GM19099 (cell line): ENCODE measurements around the gene RAB31.

Experiments
- POLR2A ChIP-seq: IDR thresholded peaks from 3 replicates; pipeline ENCODE4 v1.6.1; 2011; ENCODE audit warnings: low read depth; ENCODE audit not compliant: insufficient read length; ENCODE audit errors: extremely low read depth

RAB31 gene

GRCh38 chr18:9834551-9834950, 126.5 kb downstream of the RAB31 start:
- no peak for TF ChIP-seq POLR2A

- TF ChIP-seq POLR2A, result no peak
Observed at GRCh38 chr18:9835113-9835755, 127.1 kb downstream of the RAB31 start.

- no peak for TF ChIP-seq POLR2A
Observed at GRCh38 chr18:9835825-9836224, 127.7 kb downstream of the RAB31 start.

DNA sequence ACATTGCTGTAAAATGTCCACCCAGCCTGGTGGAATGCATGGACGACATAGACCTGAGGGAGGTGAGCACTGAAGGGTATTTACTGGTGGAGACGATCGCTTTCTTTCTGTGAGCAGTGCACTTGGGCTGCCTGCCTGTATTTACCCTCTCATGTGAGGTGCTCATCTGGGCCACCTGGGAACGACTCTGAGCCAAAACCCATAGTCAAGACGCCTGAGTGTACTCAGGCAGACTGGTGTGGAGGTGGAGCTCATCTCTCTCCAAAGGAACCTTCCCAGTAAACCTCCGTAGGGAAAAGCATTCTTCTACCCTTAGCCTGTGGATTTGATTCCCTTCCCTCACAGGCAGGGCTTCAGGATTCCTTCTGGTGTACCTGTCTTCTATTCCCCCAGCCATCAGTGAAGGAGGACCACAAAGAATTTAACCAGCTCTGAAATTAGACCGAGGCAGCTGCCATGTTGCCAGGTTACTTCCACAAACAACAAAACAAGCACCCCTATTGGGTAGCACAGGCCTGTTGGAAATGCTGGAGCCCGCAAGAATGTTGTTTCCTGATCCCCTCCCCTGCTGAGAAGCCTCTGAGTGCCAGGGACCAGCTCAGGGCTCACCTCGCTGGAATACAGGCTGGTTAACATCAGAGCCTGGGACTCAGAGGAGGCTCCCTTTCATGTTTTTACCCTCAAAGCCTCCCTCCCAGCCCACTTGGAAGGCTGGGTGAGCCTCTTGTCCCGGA, 130.2 kb downstream of the RAB31 start:
- no peak for TF ChIP-seq POLR2A

DNA sequence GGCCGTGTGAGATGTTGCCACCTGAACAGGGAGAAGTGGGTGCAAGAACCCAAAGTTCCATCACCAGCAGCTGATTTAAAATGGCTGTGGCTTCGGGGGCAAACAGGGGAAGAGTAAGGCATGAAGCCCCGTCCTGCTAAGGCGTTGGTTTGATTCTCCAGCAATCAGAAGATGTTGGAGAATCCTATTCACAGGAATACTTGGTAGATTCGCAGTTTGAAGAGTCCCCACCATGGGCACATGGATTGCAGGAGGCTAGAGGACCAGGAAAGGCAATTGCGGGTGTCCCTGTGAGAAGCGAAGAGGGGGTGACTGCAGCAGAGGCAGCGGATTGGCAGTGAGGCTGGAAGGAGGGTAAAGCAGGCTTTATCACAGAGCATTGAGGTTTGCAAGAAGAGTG, 131.1 kb downstream of the RAB31 start:
- no peak for TF ChIP-seq POLR2A

GRCh38 chr18:9839853-9840252, 131.8 kb downstream of the RAB31 start:
- TF ChIP-seq POLR2A, result no peak

GRCh38 chr18:9841752-9842151, 133.7 kb downstream of the RAB31 start:
- no peak for TF ChIP-seq POLR2A

DNA sequence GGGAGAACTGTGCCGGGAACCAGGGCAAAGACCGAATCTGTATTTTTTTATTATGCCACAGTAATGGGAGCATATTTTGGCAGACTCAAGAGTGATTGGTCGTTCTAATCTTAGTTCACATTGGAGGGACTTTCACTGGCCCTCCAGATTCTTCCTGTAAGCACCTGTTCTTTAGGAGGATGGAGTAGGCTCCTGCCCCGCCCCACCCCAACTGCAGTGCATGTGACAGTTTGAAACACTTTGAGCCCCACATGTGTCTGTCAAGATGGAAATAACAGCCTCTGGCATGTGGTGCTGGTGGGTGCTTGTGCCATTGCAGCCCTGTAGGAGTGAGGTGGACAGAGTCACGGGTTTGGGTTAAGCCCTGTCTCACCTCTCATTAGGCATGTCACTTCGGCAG, 134.3 kb downstream of the RAB31 start:
- no peak for TF ChIP-seq POLR2A

GRCh38 chr18:9845256-9845655, 137.2 kb downstream of the RAB31 start:
- TF ChIP-seq POLR2A, result no peak

- TF ChIP-seq POLR2A, result no peak
Observed at GRCh38 chr18:9846162-9846925, 138.2 kb downstream of the RAB31 start.

GRCh38 chr18:9848170-9848879, 140.2 kb downstream of the RAB31 start:
- no peak for TF ChIP-seq POLR2A

- TF ChIP-seq POLR2A, result no peak
Observed at GRCh38 chr18:9849407-9850283, 141.5 kb downstream of the RAB31 start.

GRCh38 chr18:9850309-9850708, 142.2 kb downstream of the RAB31 start:
- TF ChIP-seq POLR2A, result no peak

DNA sequence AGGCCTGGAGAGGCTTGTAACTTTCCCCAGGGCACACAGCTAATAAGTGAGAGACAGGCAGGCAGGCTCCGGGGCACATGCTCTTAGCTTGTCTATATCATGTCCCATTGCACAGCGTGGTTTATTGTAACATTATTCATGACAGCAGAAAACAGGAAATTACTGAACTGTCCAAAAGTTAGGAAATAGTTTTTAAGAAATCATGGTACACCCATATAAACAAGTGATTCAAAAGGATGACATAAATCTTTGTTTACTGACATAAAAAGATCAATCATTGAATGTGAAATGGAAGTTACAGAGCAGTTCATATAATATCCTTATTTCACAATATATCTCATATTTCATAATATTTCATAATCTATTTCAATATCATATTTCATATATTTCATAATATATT, 143.4 kb downstream of the RAB31 start:
- TF ChIP-seq POLR2A, result no peak
